Transverse colon (tissue), 4 donors: ENCODE results near the gene METRNL. TPM values are rescaled to one million over a fixed set of nuclear protein-coding genes. Genes with fewer than 3 reads are reported as not detected.
"Not testable (repeated sequence)": the region's sequence is repeated elsewhere in the genome, so short reads cannot be mapped to it uniquely, and the experiment has no call there.

Source experiments
- DNase-seq: peaks from one replicate; pipeline ENCODE4 v3.0.0-alpha.2; 2019
- H3K27ac ChIP-seq, 4 donors: fragments of 200-600 bp; sonication (generic); 2 replicates each; pipeline ENCODE4 v1.5.1; 2016 to 2018; ENCODE audit warnings: inconsistent platforms in 4 of 4
- H3K27me3 ChIP-seq: fragments of 200-600 bp; sonication (generic); 2 replicates; pipeline ENCODE4 v1.5.1; 2017; ENCODE audit warnings: inconsistent platforms
- H3K36me3 ChIP-seq, 4 donors: fragments of 200-600 bp; sonication (generic); 2 replicates each; pipeline ENCODE4 v1.5.1; 2017 to 2019; ENCODE audit warnings: inconsistent platforms in 4 of 4
- H3K4me1 ChIP-seq, 4 donors: fragments of 200-600 bp; sonication (generic); 2 replicates each; pipeline ENCODE4 v1.5.1; 2017 to 2020; ENCODE audit warnings: inconsistent platforms in 4 of 4
- H3K4me3 ChIP-seq, 4 donors: fragments of 200-600 bp; sonication (generic); 1 replicate in 1 of 4; 2 replicates in 3 of 4; pipeline versions ENCODE4 v1.5.1 to v1.6.1; 2017 to 2019; ENCODE audit warnings: inconsistent platforms in 4 of 4
- H3K9me3 ChIP-seq, 2 donors: fragments of 200-600 bp; sonication (generic); 2 replicates each; pipeline ENCODE4 v1.5.1; 2017 to 2019; ENCODE audit warnings: inconsistent platforms in 2 of 2
- EP300 ChIP-seq: sonication (generic); formaldehyde crosslinking; IDR thresholded peaks from one replicate; pipeline ENCODE4 v1.6.1; 2017; ENCODE audit warnings: antibody characterized with exemption, low read depth
- POLR2A ChIP-seq: fragments of 450-650 bp; IDR thresholded peaks from one replicate; pipeline ENCODE4 v1.6.1; 2016; ENCODE audit warnings: antibody characterized with exemption, mild to moderate bottlenecking, moderate library complexity
- POLR2AphosphoS5 ChIP-seq, 3 donors: sonication (generic); formaldehyde crosslinking; IDR thresholded peaks; one replicate each; pipeline ENCODE4 v1.6.1; 2016; ENCODE audit warnings: antibody characterized with exemption in 3 of 3
- WGBS, 2 donors: methylation state at CpG; one replicate each; pipeline ENCODE4 v1.1.5; 2018; ENCODE audit warnings: low coverage in 1 of 2; 5-methylcytosine and 5-hydroxymethylcytosine counted together
- in situ Hi-C, 4 donors: fragments of 200-750 bp; cut with MboI; loops; one replicate each; pipeline versions ENCODE4 v1.15.0 to v1.15.1; 2017; ENCODE audit warnings: low sequenced_read_pairs in 3 of 4, low pct_ligation_motif_present in 1 of 4, low pct_unique_long_range_greater_than_20kb in 1 of 4
- intact Hi-C: fragments of 100-400 bp; cut with DNase I; formaldehyde crosslinking; loops from one replicate; pipeline ENCODE4 v1.15.1; 2023; ENCODE audit warnings: low total_unique reads
- total RNA-seq, 4 donors: library from RNA; depleted of rRNA; stranded (reverse); fragments of >200 nt; gene quantifications; one replicate each; pipeline ENCODE4 v1.1.0, GENCODE V29; 2016
- TF ChIP-seq, protein P1 (sequence below), 5 experiments: fragments of 200-600 bp in 3 of 5; fragments of 450-650 bp in 2 of 5; sonication (generic) in 3 of 5; IDR thresholded peaks; 1 replicate in 2 of 5; 2 replicates in 3 of 5; pipeline ENCODE4 v1.5.1; 2016 to 2017; ENCODE audit warnings: antibody characterized with exemption in 5 of 5, inconsistent platforms in 3 of 5, mild to moderate bottlenecking in 2 of 5, moderate library complexity in 1 of 5

METRNL gene
- total RNA-seq, 4 donors from 2014 or later: 46.8 to 325 (median 112) TPM

DNA sequence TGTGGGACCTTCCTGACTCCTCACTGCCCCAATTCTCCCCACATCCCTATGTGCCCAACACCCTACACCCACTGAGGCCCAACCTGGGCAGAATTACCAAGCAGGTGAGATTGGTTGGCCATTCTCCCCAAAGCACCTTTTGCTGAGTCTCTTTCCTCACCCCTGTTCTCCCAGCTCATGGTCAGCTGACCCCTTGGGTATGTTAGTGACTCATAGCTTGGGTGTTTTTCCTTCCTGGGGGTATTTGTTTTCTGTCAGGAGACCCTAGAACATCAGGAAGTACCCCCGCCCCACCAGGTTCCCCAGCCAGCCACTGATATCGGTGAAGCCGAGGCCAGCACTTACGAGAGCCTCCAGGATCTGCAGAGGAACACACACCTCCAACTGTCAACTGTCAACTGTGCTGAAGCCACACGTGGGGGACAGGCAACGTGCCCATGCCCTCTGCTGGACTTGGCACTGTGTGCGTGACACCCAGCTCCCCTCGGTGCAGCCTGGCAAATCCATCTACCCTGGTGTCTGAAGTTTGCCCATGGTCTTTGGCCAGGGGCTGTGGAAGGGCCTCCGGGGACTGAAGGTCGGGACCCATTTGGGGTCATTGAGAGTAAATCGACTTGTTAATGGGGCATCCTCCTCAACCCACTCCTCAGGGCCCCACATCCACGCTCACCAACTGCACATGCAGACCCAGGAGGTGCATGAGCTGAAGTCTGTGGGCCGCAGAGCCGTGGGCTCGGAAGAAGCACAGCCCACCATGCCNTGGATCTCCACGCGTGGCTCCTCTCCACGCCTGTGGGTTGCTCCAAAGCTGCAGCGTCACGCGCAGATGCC is 53.1 kb downstream of the METRNL start:
- no peak for DNase-seq
- intact Hi-C loops: no loop called here

DNA sequence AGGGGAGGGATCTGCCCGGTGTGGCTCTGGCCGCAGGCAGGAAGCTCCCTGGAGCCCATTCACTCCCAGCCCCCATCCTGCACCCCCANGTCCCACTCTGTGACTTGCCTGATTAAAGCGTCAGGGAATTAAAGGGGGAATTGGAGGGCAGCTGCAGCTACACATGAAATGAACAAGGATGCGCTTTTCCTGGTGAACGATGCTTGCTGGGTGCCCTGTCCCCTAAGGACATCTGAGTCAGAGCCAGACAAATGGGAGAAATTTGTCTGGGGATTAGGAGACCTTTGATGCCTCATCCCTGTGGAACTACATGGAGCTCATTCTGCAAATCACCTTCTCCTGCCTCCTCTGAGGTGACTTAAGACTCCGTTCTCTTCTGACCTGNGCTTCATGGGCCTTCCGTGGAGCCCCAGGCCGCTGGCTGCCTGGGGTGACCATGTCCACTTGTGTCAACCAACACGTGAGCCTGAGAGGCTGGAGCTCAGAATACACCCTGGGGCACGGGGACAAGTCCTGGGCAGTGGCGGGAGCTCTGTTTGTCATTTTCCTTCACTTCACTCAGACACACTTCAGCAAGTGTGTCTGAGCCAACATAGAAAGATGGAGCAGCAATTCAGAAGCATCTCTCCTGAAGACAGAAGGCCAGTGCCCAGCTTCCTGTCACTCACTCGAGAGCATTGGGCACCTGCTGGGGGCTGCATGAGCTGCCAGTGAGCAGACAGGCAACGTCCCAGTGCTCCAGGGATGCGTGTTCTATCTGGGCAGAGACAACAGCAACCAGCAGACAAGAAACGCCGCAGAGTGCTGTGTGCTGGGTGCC is 54.1 kb downstream of the METRNL start:
- peaks cover 10% of the 10 kb centered on the region for H3K27me3 ChIP-seq
- no peak for TF ChIP-seq EP300
- no peak for TF ChIP-seq POLR2A
- no peak for TF ChIP-seq POLR2AphosphoS5 (IDR thresholded peaks at IDR 0.05)
- TF ChIP-seq, protein P1, sequence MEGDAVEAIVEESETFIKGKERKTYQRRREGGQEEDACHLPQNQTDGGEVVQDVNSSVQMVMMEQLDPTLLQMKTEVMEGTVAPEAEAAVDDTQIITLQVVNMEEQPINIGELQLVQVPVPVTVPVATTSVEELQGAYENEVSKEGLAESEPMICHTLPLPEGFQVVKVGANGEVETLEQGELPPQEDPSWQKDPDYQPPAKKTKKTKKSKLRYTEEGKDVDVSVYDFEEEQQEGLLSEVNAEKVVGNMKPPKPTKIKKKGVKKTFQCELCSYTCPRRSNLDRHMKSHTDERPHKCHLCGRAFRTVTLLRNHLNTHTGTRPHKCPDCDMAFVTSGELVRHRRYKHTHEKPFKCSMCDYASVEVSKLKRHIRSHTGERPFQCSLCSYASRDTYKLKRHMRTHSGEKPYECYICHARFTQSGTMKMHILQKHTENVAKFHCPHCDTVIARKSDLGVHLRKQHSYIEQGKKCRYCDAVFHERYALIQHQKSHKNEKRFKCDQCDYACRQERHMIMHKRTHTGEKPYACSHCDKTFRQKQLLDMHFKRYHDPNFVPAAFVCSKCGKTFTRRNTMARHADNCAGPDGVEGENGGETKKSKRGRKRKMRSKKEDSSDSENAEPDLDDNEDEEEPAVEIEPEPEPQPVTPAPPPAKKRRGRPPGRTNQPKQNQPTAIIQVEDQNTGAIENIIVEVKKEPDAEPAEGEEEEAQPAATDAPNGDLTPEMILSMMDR (IDR thresholded peaks at IDR 0.05): no peak
- peak; percentile 1 for DNase-seq
- H3K27ac ChIP-seq: no peak overlapping the region
- H3K36me3 ChIP-seq: no peaks in the 10 kb centered on the region
- H3K9me3 ChIP-seq: no peaks in the 10 kb centered on the region
- intact Hi-C loops (no loop called here), in situ Hi-C loops (no loop called here)
- H3K4me1 ChIP-seq: no peaks in the 10 kb centered on the region
- 77% methylated on average over 16 of the region's 16 CpGs; no CpG with 5 or more reads in 1 of the 2 donors for WGBS, 2 donors
- no peak overlapping the region for H3K4me3 ChIP-seq

More for the DNA sequence above, 53.1 kb downstream of the METRNL start:
- WGBS, 2 donors: 76 to 87% methylated on average over 6 to 21 of the region's 21 CpGs
- no peak overlapping the region for H3K4me3 ChIP-seq
- H3K4me1 ChIP-seq: no peaks in the 10 kb centered on the region
- H3K9me3 ChIP-seq: no peaks in the 10 kb centered on the region
- in situ Hi-C loops: no loop called here
- no peak overlapping the region for H3K27ac ChIP-seq
- no peak for TF ChIP-seq POLR2AphosphoS5 (IDR thresholded peaks at IDR 0.05)
- TF ChIP-seq, protein P1 (IDR thresholded peaks at IDR 0.05): no peak
- TF ChIP-seq EP300: no peak
- TF ChIP-seq POLR2A: no peak
- peaks cover 6% of the 10 kb centered on the region for H3K27me3 ChIP-seq
- H3K36me3 ChIP-seq: no peaks in the 10 kb centered on the region

DNA sequence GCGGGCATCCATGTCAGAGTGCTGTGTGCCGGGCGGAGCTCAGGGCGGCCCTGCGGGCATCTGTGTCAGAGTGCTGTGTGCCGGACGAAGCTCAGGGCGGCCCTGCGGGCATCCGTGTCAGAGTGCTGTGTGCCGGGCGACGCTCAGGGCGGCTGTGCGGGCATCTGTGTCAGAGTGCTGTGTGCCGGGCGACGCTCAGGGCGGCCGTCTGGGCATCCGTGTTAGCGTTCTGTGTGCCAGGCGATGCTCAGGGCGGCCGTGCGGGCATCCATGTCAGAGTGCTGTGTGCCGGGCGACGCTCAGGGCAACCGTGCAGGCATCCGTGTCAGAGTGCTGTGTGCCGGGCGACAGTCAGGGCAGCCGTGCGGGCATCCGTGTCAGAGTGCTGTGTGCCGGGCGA is 55.0 kb downstream of the METRNL start:
- H3K9me3 ChIP-seq, intact Hi-C loops, H3K4me1 ChIP-seq, H3K27ac ChIP-seq, DNase-seq, H3K4me3 ChIP-seq, H3K27me3 ChIP-seq, H3K36me3 ChIP-seq, in situ Hi-C loops: not testable (repeated sequence)
- WGBS, 2 donors: 87% methylated on average over 25 of the region's 38 CpGs; no CpG with 5 or more reads in 1 of the 2 donors

DNA sequence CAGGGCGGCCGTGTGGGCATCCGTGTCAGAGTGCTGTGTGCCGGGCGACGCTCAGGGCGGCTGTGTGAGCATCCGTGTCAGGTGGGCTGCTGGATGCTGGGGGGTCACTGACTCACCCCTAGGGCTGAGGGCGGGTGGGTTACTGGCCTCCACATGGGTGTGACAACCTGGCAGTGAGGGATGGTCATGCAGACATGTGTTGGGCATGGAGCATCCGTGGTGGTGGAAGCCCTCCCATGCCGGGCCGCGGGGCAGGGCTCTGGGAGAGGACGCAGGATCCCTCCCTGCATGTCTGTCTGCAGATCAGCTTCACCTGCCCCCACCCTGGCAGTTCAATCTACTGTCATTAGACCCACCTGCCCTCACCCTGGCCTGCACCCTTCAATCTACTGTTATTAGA is 56.3 kb downstream of the METRNL start:
- Histone ChIP-seq H3K9me3 (no peaks in the 10 kb centered on the region), H3K36me3 (no peaks in the 10 kb centered on the region), H3K4me1 (no peaks in the 10 kb centered on the region), H3K27me3 (peaks cover 8% of the 10 kb centered on the region), H3K27ac (no peak overlapping the region), H3K4me3 (no peak overlapping the region)
- in situ Hi-C loops: no loop called here
- 92% methylated on average over 14 of the region's 14 CpGs; no CpG with 5 or more reads in 1 of the 2 donors for WGBS, 2 donors
- peak; percentile 4 for DNase-seq
- TF ChIP-seq EP300 (no peak), POLR2A (no peak), POLR2AphosphoS5 (IDR thresholded peaks at IDR 0.05) (no peak)
- TF ChIP-seq, protein P1 (IDR thresholded peaks at IDR 0.05): no peak
- intact Hi-C loops: no loop called here
